HCT116 (cell line): Measurements from ENCODE around the gene UGT1A9. TPM values are rescaled to one million over a fixed set of nuclear protein-coding genes. Genes with fewer than 3 reads are reported as not detected.

ENCODE experiments used
- ATAC-seq: fragments of 200-7000 bp; cut with Tn5 transposase; 2 replicates; pipeline ENCODE4 v1.9.1; 2020; ENCODE audit warnings: mild to moderate bottlenecking, moderate library complexity
- BruUV-seq: library from RNA; stranded (reverse); fragments of 400-500 nt; replicated peaks from 2 replicates; lab custom pipeline; 2021; lab: Mats Ljungman, UMichigan
- CTCF ChIA-PET: fragments of 300-600 bp; sonication (Branson Sonifier 250); formaldehyde crosslinking; loops from one replicate; lab custom pipeline; 2021; ENCODE audit warnings: antibody characterized with exemption; lab: Charles Lee
- POLR2A ChIA-PET: fragments of 300-600, 350-600 bp; sonication (Branson Sonifier 250); formaldehyde crosslinking; loops from one replicate; lab custom pipeline; 2021; ENCODE audit warnings: antibody characterized with exemption; lab: Charles Lee
- RAD21 ChIA-PET, 2 experiments: fragments of 300-600 bp; sonication (Branson Sonifier 250); formaldehyde crosslinking; loops; one replicate each; lab custom pipeline; 2023; ENCODE audit warnings: low total read pairs in 2 of 2; ENCODE audit not compliant: uncharacterized antibody in 2 of 2, unreplicated experiment in 2 of 2, low non-redundant PET in 1 of 2; lab: Charles Lee
- DNase-seq: peaks from one replicate; pipeline ENCODE4 v3.0.0-alpha.2; 2010; ENCODE audit warnings: low read depth, low spot score
- H2AFZ ChIP-seq: fragments of 200-600 bp; shearing (Covaris generic), sonication (generic); 2 replicates; pipeline ENCODE4 v1.6.1; 2017; ENCODE audit warnings: low read depth, mixed run types, mixed read lengths, antibody characterized with exemption, low read length; ENCODE audit not compliant: poor library complexity, severe bottlenecking
- H3K27ac ChIP-seq: 2 replicates; pipeline ENCODE4 v1.5.1; 2012; ENCODE audit warnings: low read depth, low read length
- H3K27me3 ChIP-seq: fragments of 200-600 bp; sonication (generic); 2 replicates; pipeline ENCODE4 v1.6.1; 2016; ENCODE audit warnings: mixed run types, low read length, mixed read lengths; ENCODE audit not compliant: insufficient read depth
- H3K36me3 ChIP-seq, 2 experiments: fragments of 200-500 bp in 1 of 2; fragments of 200-600 bp in 1 of 2; sonication (Bioruptor generic) in 1 of 2; sonication (generic) in 1 of 2; 2 replicates each; pipeline versions ENCODE4 v1.5.1 to v1.6.1; 2014 to 2016; ENCODE audit warnings: low read length in 2 of 2, inconsistent platforms in 1 of 2, mixed read lengths in 1 of 2, mixed run types in 1 of 2; ENCODE audit not compliant: insufficient read depth in 2 of 2, control insufficient read depth in 1 of 2
- H3K4me1 ChIP-seq, 2 experiments: fragments of 200-600 bp in 1 of 2; sonication (generic) in 1 of 2; 2 replicates each; pipeline versions ENCODE4 v1.5.1 to v1.6.1; 2012 to 2017; ENCODE audit warnings: low read length in 2 of 2, inconsistent platforms in 1 of 2, mild to moderate bottlenecking in 1 of 2, mixed read lengths in 1 of 2, mixed run types in 1 of 2, moderate library complexity in 1 of 2; ENCODE audit not compliant: insufficient read depth in 2 of 2, control insufficient read depth in 1 of 2
- H3K4me2 ChIP-seq: fragments of 200-600 bp; sonication (generic); 2 replicates; pipeline ENCODE4 v1.6.1; 2017; ENCODE audit warnings: mixed run types, low read length, mixed read lengths
- H3K4me3 ChIP-seq, 2 experiments: fragments of 200-600 bp in 1 of 2; sonication (generic) in 1 of 2; replicated peaks in 1 of 2; 2 replicates each; pipeline ENCODE4 v1.5.1; 2011 to 2016; ENCODE audit warnings: low read length in 2 of 2, control low read depth in 1 of 2, low read depth in 1 of 2, mild to moderate bottlenecking in 1 of 2, mixed read lengths in 1 of 2, mixed run types in 1 of 2
- H3K79me2 ChIP-seq: fragments of 200-600 bp; sonication (generic); 2 replicates; pipeline ENCODE4 v1.6.1; 2017; ENCODE audit warnings: mild to moderate bottlenecking, mixed run types, low read length, moderate library complexity, mixed read lengths; ENCODE audit not compliant: insufficient read depth
- H3K9ac ChIP-seq: fragments of 200-600 bp; sonication (generic); 2 replicates; pipeline ENCODE4 v1.6.1; 2016; ENCODE audit warnings: low read length, mixed read lengths
- H3K9me2 ChIP-seq: fragments of 200-600 bp; sonication (generic), shearing (Covaris generic); 2 replicates; pipeline ENCODE4 v1.6.1; 2017; ENCODE audit warnings: mixed run types, mild to moderate bottlenecking, moderate library complexity; ENCODE audit not compliant: insufficient read depth
- H3K9me3 ChIP-seq, 2 experiments: fragments of 200-500 bp in 1 of 2; fragments of 200-600 bp in 1 of 2; sonication (Bioruptor generic) in 1 of 2; sonication (generic) in 1 of 2; 2 replicates each; pipeline ENCODE4 v1.6.1; 2014 to 2017; ENCODE audit warnings: low read length in 2 of 2, mixed read lengths in 2 of 2, inconsistent platforms in 1 of 2, low read depth in 1 of 2, mild to moderate bottlenecking in 1 of 2, mixed run types in 1 of 2, moderate library complexity in 1 of 2; ENCODE audit not compliant: control insufficient read depth in 1 of 2, insufficient read depth in 1 of 2
- H4K20me1 ChIP-seq: fragments of 200-600 bp; sonication (generic), shearing (Covaris generic); 2 replicates; pipeline ENCODE4 v1.6.1; 2017; ENCODE audit warnings: mixed run types, mild to moderate bottlenecking, moderate library complexity; ENCODE audit not compliant: insufficient read depth
- EZH2 ChIP-seq: fragments of 200-600 bp; sonication (generic); IDR thresholded peaks from 2 replicates; pipeline ENCODE4 v1.6.1; 2017; ENCODE audit warnings: antibody characterized with exemption, mixed run types
- FOSL1 ChIP-seq: IDR thresholded peaks from 2 replicates; pipeline ENCODE4 v1.6.1; 2012; ENCODE audit warnings: low read depth
- JUND ChIP-seq: IDR thresholded peaks from 2 replicates; pipeline ENCODE4 v1.6.1; 2012
- POLR2A ChIP-seq: IDR thresholded peaks from 2 replicates; pipeline ENCODE4 v1.7.0; 2011; ENCODE audit warnings: borderline replicate concordance; ENCODE audit not compliant: insufficient read depth, insufficient read length; ENCODE audit errors: extremely low read depth
- POLR2AphosphoS5 ChIP-seq: IDR thresholded peaks from 2 replicates; pipeline ENCODE4 v1.6.1; 2011; ENCODE audit warnings: mild to moderate bottlenecking, low read depth, low read length, moderate library complexity
- SIN3A ChIP-seq: IDR thresholded peaks from 2 replicates; pipeline ENCODE4 v1.6.1; 2012; ENCODE audit warnings: low read depth
- TCF7L2 ChIP-seq: IDR thresholded peaks from 2 replicates; pipeline ENCODE4 v1.7.0; 2011; ENCODE audit warnings: borderline replicate concordance, inconsistent platforms; ENCODE audit not compliant: insufficient read depth, insufficient read length; ENCODE audit errors: extremely low read depth
- YY1 ChIP-seq: IDR thresholded peaks from 2 replicates; pipeline ENCODE4 v1.6.1; 2011; ENCODE audit warnings: low read length, low read depth, moderate library complexity, mild to moderate bottlenecking; ENCODE audit not compliant: insufficient replicate concordance; ENCODE audit errors: extremely low read depth
- ZFX ChIP-seq: fragments of 450-650 bp; IDR thresholded peaks from 2 replicates; pipeline ENCODE4 v1.6.1; 2017
- intact Hi-C: fragments of 100-400 bp; cut with micrococcal nuclease; formaldehyde crosslinking; loops from 2 replicates; pipeline ENCODE4 v1.10.0; 2022
- total RNA-seq: library from RNA; stranded (reverse); gene quantifications from one replicate; pipeline ENCODE4 v1.2.1, GENCODE V29; 2021; ENCODE audit not compliant: unreplicated experiment
- TF ChIP-seq, protein P1 (sequence below): IDR thresholded peaks from 2 replicates; pipeline ENCODE4 v1.6.1; 2011; ENCODE audit warnings: mild to moderate bottlenecking, low read length, moderate library complexity; ENCODE audit not compliant: insufficient replicate concordance; ENCODE audit errors: extremely low read depth
- TF ChIP-seq, protein P2 (sequence below), 3 experiments: fragments of 200-600 bp in 1 of 3; sonication (generic) in 1 of 3; IDR thresholded peaks in 2 of 3; conservative IDR thresholded peaks in 1 of 3; 2 replicates each; pipeline ENCODE4 v1.5.1; 2012 to 2017; ENCODE audit warnings: low read depth in 2 of 3, low read length in 2 of 3, antibody characterized with exemption in 1 of 3, borderline replicate concordance in 1 of 3, control low read depth in 1 of 3, mild to moderate bottlenecking in 1 of 3, mixed read lengths in 1 of 3, mixed run types in 1 of 3, moderate library complexity in 1 of 3; ENCODE audit not compliant: insufficient read depth in 1 of 3
- TF ChIP-seq, protein P3 (sequence below): IDR thresholded peaks from 2 replicates; pipeline ENCODE4 v1.6.1; 2012

UGT1A9 gene
- total RNA-seq, 1 experiment from 2014 or later = not detected

DNA sequence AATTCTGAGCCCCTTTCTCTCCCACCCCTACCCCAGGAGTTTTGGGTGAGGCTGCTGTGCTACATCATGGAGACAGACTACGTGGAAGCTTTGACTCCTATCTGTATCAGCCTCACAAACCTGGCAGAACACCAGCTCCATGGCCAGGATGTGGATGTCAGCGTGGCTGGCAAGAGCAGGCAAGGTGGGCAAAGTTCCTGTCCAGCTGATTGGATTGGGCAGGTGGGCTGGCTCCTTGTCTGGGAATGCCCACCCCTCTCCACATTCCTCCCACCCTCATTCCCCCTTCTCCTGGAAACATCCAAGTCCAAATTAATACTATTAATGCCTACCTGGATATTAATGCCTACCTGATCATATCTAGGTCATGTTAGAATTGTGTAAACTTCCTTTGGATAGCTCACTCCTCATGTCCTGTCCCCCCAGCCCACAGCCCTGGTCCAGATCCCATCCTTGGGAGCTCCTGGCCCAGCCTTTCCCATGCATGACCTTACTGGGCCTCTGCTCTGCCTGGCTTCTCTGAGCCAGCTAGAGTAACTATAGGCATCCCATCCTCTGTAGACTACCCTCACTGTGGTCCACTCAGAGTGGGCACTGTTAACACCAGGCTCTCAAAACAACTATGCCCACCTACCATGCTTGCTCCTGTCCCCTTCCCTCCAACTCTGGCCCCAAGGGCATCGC lies 130.6 kb downstream of the UGT1A9 start:
- no TSS peak for BruUV-seq
- intact Hi-C loops = no loop called here
- POLR2A ChIA-PET = no interaction called here
- H2AFZ ChIP-seq = no peak overlapping the region
- TF ChIP-seq EZH2 (no peak), FOSL1 (no peak), TCF7L2 (no peak), JUND (no peak), YY1 (no peak), POLR2AphosphoS5 (no peak)
- TF ChIP-seq, all 23 proteins: peak for 0
- Histone ChIP-seq H3K9ac (no peak overlapping the region), H4K20me1 (no peaks in the 10 kb centered on the region), H3K4me3 (no peak overlapping the region), H3K36me3 (no peaks in the 10 kb centered on the region), H3K27ac (no peak overlapping the region), H3K9me3 (no peaks in the 10 kb centered on the region), H3K27me3 (no peaks in the 10 kb centered on the region), H3K4me1 (peaks cover 5 to 9% of the 10 kb centered on the region in 2 experiments; a peak in 3 of 4 replicates), H3K79me2 (no peaks in the 10 kb centered on the region), H3K9me2 (no peaks in the 10 kb centered on the region), H3K4me2 (no peak overlapping the region)
- no peak for ATAC-seq
- RAD21 ChIA-PET = no interaction called here
- DNase-seq = no peak
- CTCF ChIA-PET = no interaction called here

DNA sequence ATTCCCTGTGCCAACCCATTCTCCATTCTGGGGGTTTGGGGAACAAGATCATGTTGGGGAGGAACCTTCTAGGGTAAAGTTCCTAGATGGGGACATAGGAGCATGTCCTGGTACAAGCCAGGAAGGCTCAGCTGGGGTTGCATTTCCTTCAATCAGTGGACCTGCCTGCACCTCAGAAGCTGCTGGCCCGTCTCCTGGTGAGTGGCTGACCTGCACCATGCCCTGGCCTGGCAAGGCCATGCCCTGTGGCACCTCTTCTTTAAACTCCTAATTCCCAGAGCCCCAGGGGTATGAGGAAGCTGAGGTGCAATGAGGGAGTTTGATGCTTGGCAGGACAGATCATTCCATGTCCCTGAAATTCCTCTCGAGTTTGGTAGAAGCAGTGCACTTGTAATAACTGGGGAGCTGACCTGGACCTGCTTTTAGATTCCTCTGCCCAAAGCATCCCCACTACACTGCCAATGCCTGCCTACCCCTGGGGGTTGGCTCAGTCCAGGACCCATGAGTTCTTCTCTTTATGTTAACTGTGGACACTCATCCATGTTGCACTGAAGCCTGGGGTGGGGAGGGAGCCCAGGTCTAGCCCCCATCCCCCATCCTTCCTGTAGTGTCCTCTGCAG lies 131.7 kb downstream of the UGT1A9 start:
- H3K79me2 ChIP-seq = no peaks in the 10 kb centered on the region
- ChIA-PET CTCF (no interaction called here), RAD21 (no interaction called here), POLR2A (no interaction called here)
- H3K4me2 ChIP-seq = no peak overlapping the region
- intact Hi-C loops = no loop called here
- TF ChIP-seq SIN3A (no peak), ZFX (no peak), POLR2A (no peak), EZH2 (no peak), JUND (no peak)
- TF ChIP-seq, protein P1, sequence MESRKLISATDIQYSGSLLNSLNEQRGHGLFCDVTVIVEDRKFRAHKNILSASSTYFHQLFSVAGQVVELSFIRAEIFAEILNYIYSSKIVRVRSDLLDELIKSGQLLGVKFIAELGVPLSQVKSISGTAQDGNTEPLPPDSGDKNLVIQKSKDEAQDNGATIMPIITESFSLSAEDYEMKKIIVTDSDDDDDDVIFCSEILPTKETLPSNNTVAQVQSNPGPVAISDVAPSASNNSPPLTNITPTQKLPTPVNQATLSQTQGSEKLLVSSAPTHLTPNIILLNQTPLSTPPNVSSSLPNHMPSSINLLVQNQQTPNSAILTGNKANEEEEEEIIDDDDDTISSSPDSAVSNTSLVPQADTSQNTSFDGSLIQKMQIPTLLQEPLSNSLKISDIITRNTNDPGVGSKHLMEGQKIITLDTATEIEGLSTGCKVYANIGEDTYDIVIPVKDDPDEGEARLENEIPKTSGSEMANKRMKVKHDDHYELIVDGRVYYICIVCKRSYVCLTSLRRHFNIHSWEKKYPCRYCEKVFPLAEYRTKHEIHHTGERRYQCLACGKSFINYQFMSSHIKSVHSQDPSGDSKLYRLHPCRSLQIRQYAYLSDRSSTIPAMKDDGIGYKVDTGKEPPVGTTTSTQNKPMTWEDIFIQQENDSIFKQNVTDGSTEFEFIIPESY = no peak
- TF ChIP-seq, protein P2, sequence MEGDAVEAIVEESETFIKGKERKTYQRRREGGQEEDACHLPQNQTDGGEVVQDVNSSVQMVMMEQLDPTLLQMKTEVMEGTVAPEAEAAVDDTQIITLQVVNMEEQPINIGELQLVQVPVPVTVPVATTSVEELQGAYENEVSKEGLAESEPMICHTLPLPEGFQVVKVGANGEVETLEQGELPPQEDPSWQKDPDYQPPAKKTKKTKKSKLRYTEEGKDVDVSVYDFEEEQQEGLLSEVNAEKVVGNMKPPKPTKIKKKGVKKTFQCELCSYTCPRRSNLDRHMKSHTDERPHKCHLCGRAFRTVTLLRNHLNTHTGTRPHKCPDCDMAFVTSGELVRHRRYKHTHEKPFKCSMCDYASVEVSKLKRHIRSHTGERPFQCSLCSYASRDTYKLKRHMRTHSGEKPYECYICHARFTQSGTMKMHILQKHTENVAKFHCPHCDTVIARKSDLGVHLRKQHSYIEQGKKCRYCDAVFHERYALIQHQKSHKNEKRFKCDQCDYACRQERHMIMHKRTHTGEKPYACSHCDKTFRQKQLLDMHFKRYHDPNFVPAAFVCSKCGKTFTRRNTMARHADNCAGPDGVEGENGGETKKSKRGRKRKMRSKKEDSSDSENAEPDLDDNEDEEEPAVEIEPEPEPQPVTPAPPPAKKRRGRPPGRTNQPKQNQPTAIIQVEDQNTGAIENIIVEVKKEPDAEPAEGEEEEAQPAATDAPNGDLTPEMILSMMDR (IDR thresholded peaks at IDR 0.05 in 2 of 3, conservative IDR thresholded peaks at IDR 0.05 in 1 of 3; ENCODE audit: borderline replicate concordance in 1 of 3, insufficient read depth in 1 of 3, low read depth in 2 of 3, low read length in 2 of 3) = no peak
- TF ChIP-seq, protein P3, sequence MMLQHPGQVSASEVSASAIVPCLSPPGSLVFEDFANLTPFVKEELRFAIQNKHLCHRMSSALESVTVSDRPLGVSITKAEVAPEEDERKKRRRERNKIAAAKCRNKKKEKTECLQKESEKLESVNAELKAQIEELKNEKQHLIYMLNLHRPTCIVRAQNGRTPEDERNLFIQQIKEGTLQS = no peak
- H3K4me3 ChIP-seq = no peak overlapping the region
- no peak for ATAC-seq
- DNase-seq = no peak
- no peaks in the 10 kb centered on the region for H3K36me3 ChIP-seq
- no peak overlapping the region for H2AFZ ChIP-seq
- no peaks in the 10 kb centered on the region for H3K9me2 ChIP-seq
- H4K20me1 ChIP-seq = no peaks in the 10 kb centered on the region
- H3K9me3 ChIP-seq = no peaks in the 10 kb centered on the region
- H3K27me3 ChIP-seq = no peaks in the 10 kb centered on the region
- H3K9ac ChIP-seq = no peak overlapping the region
- BruUV-seq = no TSS peak
- peaks cover 5 to 9% of the 10 kb centered on the region in 2 experiments; a peak in 3 of 4 replicates for H3K4me1 ChIP-seq
- H3K27ac ChIP-seq = no peak overlapping the region
